Vagina (tissue), 2 donors: Measurements from ENCODE around the gene URAD. TPM values are rescaled to one million over a fixed set of nuclear protein-coding genes. Genes with fewer than 3 reads are reported as not detected.
"Not testable (repeated sequence)": the region's sequence is repeated elsewhere in the genome, so short reads cannot be mapped to it uniquely, and the experiment has no call there.

Experiments
- DNase-seq, 2 donors: peaks; one replicate each; pipeline ENCODE4 v3.0.0-alpha.2; 2017; ENCODE audit errors: extremely low spot score in 2 of 2
- H3K27ac ChIP-seq: fragments of 200-600 bp; sonication (generic); one replicate; pipeline ENCODE4 v1.5.1; 2019
- H3K27me3 ChIP-seq: fragments of 200-600 bp; sonication (generic); one replicate; pipeline ENCODE4 v1.5.1; 2019
- H3K36me3 ChIP-seq, 2 donors: fragments of 200-600 bp; sonication (generic); one replicate each; pipeline ENCODE4 v1.5.1; 2017 to 2019
- H3K4me1 ChIP-seq: fragments of 200-600 bp; sonication (generic); one replicate; pipeline ENCODE4 v1.5.1; 2019
- H3K4me3 ChIP-seq, 2 donors: fragments of 200-600 bp; sonication (generic); 1 replicate in 1 of 2; 2 replicates in 1 of 2; pipeline ENCODE4 v1.5.1; 2016 to 2019
- H3K9me3 ChIP-seq: fragments of 200-600 bp; sonication (generic); one replicate; pipeline ENCODE4 v1.5.1; 2019
- POLR2A ChIP-seq, 2 donors: fragments of 450-650 bp; IDR thresholded peaks; one replicate each; pipeline ENCODE4 v1.6.1; 2017; ENCODE audit warnings: antibody characterized with exemption in 2 of 2, mild to moderate bottlenecking in 2 of 2, moderate library complexity in 2 of 2
- POLR2AphosphoS5 ChIP-seq, 2 donors: sonication (generic); formaldehyde crosslinking; IDR thresholded peaks; one replicate each; pipeline ENCODE4 v1.9.0; 2017; ENCODE audit warnings: antibody characterized with exemption in 2 of 2, mild to moderate bottlenecking in 2 of 2, low read depth in 1 of 2; ENCODE audit not compliant: insufficient read depth in 1 of 2
- intact Hi-C: fragments of 100-400 bp; cut with DNase I; formaldehyde crosslinking; loops from one replicate; pipeline ENCODE4 v1.15.1; 2023
- total RNA-seq: library from RNA; depleted of rRNA; stranded (reverse); fragments of >200 nt; gene quantifications from one replicate; pipeline ENCODE4 v1.2.3, GENCODE V29; 2016
- TF ChIP-seq, protein P1 (sequence below), 3 experiments: fragments of 450-650 bp in 2 of 3; fragments of 200-600 bp in 1 of 3; sonication (generic) in 1 of 3; IDR thresholded peaks; one replicate each; pipeline ENCODE4 v1.5.1; 2017 to 2019; ENCODE audit warnings: antibody characterized with exemption in 3 of 3, mild to moderate bottlenecking in 2 of 3, moderate library complexity in 2 of 3

Gene URAD
- total RNA-seq, 1 donor from 2014 or later: not detected

DNA sequence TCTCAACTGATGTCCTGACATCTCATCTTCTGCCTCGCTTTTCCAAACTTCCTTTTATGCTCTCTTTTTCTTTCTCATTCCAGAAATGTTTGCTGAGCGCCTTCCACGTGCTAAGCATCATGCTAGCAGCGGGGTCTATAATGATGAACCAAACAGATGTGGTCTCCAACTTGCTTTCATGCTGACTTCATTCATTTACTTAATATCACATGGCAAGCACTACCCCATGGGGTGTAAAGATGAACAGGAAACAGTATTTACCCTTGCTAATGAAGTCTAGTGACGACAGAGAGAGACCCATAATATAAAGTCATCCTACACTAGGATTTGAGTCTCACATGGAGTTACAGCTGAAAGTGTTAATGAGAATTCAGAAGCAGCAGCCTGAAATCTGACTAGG lies 21.6 kb upstream of the URAD start:
- no peaks in the 10 kb centered on the region for H3K9me3 ChIP-seq
- no peak for TF ChIP-seq POLR2A (IDR thresholded peaks at IDR 0.05)
- TF ChIP-seq, protein P1, sequence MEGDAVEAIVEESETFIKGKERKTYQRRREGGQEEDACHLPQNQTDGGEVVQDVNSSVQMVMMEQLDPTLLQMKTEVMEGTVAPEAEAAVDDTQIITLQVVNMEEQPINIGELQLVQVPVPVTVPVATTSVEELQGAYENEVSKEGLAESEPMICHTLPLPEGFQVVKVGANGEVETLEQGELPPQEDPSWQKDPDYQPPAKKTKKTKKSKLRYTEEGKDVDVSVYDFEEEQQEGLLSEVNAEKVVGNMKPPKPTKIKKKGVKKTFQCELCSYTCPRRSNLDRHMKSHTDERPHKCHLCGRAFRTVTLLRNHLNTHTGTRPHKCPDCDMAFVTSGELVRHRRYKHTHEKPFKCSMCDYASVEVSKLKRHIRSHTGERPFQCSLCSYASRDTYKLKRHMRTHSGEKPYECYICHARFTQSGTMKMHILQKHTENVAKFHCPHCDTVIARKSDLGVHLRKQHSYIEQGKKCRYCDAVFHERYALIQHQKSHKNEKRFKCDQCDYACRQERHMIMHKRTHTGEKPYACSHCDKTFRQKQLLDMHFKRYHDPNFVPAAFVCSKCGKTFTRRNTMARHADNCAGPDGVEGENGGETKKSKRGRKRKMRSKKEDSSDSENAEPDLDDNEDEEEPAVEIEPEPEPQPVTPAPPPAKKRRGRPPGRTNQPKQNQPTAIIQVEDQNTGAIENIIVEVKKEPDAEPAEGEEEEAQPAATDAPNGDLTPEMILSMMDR (IDR thresholded peaks at IDR 0.05): no peak
- no peak overlapping the region for H3K4me3 ChIP-seq
- intact Hi-C loops: no loop called here
- no peaks in the 10 kb centered on the region for H3K27me3 ChIP-seq
- no peaks in the 10 kb centered on the region for H3K36me3 ChIP-seq
- DNase-seq: no peak
- H3K27ac ChIP-seq: no peak overlapping the region
- no peaks in the 10 kb centered on the region for H3K4me1 ChIP-seq

DNA sequence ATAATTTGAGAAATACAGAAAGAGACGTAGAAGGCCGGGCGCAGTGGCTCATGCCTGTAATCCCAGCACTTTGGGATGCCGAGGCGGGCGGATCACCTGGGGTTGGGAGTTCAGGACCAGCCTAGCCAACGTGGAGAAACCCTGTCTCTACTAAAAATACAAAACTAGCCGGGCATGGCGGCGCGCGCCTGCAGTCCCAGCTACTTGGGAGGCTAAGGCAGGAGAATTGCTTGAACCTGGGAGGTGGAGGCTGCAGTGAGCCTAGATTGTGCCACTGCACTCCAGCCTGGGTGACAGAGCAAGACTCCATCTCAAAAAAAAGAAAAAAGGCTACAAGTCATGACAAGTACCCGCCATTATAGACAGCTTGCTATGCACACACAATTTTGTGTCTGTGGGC lies 16.5 kb upstream of the URAD start:
- H3K4me3 ChIP-seq, H3K27me3 ChIP-seq, H3K27ac ChIP-seq, H3K36me3 ChIP-seq, DNase-seq, H3K4me1 ChIP-seq, H3K9me3 ChIP-seq, intact Hi-C loops: not testable (repeated sequence)

DNA sequence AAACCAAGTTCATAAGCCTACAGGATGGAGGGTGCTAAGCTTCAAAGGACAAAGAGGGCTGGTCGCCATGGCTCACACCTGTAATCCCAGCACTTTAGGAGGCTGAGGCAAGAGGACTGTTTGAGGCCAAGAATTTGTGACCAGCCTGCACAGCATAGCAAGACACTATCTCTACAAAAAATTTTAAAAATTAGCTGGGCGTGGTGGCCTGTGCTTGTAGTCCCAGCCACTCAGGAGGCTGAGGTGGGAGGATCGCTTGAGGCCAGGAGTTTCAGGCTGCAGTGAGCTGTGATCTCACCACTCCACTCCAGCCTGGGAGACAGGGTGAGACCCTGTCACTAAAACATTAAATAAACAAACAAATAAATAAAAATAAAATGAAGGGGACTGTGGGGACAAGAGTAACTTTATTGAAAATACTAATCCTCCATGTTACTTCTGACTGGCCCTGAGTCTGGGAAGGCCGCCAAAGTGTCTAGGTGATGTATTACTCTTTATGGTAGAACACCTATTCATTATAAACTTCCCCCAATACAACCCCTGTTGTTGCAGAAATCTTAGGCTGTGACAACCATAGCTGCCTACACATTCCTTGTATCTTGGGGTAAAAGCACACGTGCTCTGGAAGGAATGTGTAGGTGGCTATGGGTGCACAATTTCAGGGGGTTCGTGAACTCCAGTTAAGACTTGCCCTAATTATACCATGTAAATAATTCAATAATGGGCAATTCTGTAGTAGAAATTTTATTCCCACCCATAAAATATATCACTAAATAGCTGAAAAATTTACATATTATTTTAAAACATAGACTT lies 14.6 kb upstream of the URAD start:
- no peak for DNase-seq
- H3K4me1 ChIP-seq: no peaks in the 10 kb centered on the region
- no peak overlapping the region for H3K27ac ChIP-seq
- no peaks in the 10 kb centered on the region for H3K9me3 ChIP-seq
- H3K27me3 ChIP-seq: no peaks in the 10 kb centered on the region
- no peak for TF ChIP-seq POLR2AphosphoS5 (IDR thresholded peaks at IDR 0.05; ENCODE audit: insufficient read depth in 1 of 2, low read depth in 1 of 2)
- no peak for TF ChIP-seq POLR2A (IDR thresholded peaks at IDR 0.05)
- TF ChIP-seq, protein P1 (IDR thresholded peaks at IDR 0.05): no peak
- no peak overlapping the region for H3K4me3 ChIP-seq
- H3K36me3 ChIP-seq: no peaks in the 10 kb centered on the region
- intact Hi-C loops: no loop called here

DNA sequence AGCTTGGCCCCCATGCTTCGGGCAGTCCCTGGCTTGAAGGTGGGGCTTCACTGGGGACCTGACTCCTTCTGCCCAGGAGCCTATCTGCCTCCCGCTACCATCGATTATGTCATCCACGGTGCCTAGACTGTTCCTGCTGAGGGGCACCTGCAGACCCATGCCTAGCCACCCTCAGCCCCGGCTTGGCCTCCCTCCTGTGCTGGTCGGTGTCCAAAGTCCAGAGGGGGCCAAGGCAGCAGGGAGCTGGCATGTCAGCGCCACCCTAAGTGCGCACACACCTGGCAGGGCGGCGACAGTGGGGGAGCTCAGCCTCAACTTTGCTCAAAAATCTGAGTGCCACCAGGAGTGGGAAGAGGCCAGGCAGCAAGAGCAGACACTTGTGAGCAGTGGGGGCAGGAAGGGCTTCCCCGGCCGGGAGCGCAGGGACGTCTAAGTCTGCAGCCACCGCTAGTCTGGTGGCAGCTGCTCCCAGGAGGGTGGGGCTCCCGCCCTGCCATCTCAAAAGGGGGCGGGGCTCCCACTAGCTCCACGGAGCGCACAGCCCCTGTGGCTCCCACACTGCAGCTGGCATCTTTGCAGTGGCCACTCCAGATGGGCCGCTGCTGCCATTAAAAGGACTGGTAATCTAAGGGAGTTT lies 13.5 kb upstream of the URAD start:
- Histone ChIP-seq H3K36me3 (no peaks in the 10 kb centered on the region), H3K4me1 (no peaks in the 10 kb centered on the region), H3K27ac (no peak overlapping the region), H3K4me3 (no peak overlapping the region), H3K27me3 (no peaks in the 10 kb centered on the region), H3K9me3 (no peaks in the 10 kb centered on the region)
- no peak for DNase-seq
- intact Hi-C loops: no loop called here
- TF ChIP-seq POLR2AphosphoS5 (IDR thresholded peaks at IDR 0.05; ENCODE audit: insufficient read depth in 1 of 2, low read depth in 1 of 2): no peak
- TF ChIP-seq, protein P1 (IDR thresholded peaks at IDR 0.05): no peak
- TF ChIP-seq POLR2A (IDR thresholded peaks at IDR 0.05): no peak

DNA sequence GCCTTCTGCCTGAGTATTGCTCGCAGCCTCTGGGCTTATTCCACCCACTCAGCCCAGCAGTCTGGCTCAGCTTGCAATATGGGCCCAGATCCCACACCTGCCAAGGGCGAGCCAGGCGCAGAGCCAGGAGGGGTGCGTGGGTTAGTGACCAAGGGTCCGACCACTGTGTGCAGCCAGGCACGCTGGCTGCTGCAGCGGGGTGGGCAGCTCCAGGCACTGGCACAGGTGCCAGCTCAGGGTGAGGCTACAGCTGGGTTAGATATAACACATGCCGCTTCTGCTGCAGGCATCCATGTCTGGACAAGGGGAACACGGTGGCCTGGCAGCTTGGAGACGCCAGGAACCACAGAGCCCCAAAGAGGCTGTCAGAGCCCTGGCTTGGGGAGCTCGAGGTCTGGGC lies 12.6 kb upstream of the URAD start:
- Histone ChIP-seq H3K4me3 (no peak overlapping the region), H3K4me1 (no peaks in the 10 kb centered on the region), H3K27ac (no peak overlapping the region), H3K9me3 (no peaks in the 10 kb centered on the region), H3K27me3 (no peaks in the 10 kb centered on the region), H3K36me3 (no peaks in the 10 kb centered on the region)
- TF ChIP-seq POLR2AphosphoS5 (IDR thresholded peaks at IDR 0.05; ENCODE audit: insufficient read depth in 1 of 2, low read depth in 1 of 2) (no peak), POLR2A (IDR thresholded peaks at IDR 0.05) (no peak)
- TF ChIP-seq, protein P1 (IDR thresholded peaks at IDR 0.05): no peak
- intact Hi-C loops: no loop called here
- no peak for DNase-seq
